Measurements from ENCODE around the gene CCNF. TPM values are rescaled to one million over a fixed set of nuclear protein-coding genes. Genes with fewer than 3 reads are reported as not detected.

The CCNF gene
- total and polyA plus RNA-seq, 4 donors, result 0.88 to 46.3 (median 1.8) TPM

DNA sequence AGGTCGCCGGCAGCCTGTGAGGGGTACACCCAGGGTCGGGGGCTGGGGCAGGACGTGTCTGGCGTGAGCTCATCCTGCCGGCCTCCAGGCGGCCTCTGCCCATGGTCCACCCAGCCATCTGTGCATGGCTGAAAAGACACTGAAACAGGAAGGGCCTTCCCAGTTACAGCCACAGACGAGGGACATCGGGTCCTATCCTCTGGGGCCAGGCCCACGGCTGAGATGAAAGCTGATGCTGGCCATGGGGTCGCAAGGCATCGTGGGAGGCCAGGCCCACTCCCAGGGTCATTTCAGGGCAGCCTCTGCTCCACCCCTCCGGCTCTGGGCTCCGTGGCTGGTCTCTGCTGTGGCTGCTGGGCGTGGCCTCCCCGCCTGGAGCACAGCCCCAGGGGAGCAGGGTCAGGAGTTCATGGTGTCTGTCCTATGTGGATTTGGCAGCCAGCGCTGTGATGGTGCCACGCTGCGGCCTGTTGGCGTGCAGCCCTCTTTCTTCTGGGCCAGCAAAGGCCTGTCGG is 67.9 kb downstream of the CCNF start (continued):
- TF ChIP-seq EGR1 (IDR thresholded peaks at IDR 0.05; ENCODE audit: low read depth in 2 of 2), result no peak
- peak; percentile 84 for TF ChIP-seq SP1 (IDR thresholded peaks at IDR 0.05)
- TF ChIP-seq, protein P1, sequence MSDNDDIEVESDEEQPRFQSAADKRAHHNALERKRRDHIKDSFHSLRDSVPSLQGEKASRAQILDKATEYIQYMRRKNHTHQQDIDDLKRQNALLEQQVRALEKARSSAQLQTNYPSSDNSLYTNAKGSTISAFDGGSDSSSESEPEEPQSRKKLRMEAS (IDR thresholded peaks at IDR 0.05), result no peak
- TF ChIP-seq, protein P2, sequence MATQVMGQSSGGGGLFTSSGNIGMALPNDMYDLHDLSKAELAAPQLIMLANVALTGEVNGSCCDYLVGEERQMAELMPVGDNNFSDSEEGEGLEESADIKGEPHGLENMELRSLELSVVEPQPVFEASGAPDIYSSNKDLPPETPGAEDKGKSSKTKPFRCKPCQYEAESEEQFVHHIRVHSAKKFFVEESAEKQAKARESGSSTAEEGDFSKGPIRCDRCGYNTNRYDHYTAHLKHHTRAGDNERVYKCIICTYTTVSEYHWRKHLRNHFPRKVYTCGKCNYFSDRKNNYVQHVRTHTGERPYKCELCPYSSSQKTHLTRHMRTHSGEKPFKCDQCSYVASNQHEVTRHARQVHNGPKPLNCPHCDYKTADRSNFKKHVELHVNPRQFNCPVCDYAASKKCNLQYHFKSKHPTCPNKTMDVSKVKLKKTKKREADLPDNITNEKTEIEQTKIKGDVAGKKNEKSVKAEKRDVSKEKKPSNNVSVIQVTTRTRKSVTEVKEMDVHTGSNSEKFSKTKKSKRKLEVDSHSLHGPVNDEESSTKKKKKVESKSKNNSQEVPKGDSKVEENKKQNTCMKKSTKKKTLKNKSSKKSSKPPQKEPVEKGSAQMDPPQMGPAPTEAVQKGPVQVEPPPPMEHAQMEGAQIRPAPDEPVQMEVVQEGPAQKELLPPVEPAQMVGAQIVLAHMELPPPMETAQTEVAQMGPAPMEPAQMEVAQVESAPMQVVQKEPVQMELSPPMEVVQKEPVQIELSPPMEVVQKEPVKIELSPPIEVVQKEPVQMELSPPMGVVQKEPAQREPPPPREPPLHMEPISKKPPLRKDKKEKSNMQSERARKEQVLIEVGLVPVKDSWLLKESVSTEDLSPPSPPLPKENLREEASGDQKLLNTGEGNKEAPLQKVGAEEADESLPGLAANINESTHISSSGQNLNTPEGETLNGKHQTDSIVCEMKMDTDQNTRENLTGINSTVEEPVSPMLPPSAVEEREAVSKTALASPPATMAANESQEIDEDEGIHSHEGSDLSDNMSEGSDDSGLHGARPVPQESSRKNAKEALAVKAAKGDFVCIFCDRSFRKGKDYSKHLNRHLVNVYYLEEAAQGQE (IDR thresholded peaks at IDR 0.05), result peak; percentile 17

DNA sequence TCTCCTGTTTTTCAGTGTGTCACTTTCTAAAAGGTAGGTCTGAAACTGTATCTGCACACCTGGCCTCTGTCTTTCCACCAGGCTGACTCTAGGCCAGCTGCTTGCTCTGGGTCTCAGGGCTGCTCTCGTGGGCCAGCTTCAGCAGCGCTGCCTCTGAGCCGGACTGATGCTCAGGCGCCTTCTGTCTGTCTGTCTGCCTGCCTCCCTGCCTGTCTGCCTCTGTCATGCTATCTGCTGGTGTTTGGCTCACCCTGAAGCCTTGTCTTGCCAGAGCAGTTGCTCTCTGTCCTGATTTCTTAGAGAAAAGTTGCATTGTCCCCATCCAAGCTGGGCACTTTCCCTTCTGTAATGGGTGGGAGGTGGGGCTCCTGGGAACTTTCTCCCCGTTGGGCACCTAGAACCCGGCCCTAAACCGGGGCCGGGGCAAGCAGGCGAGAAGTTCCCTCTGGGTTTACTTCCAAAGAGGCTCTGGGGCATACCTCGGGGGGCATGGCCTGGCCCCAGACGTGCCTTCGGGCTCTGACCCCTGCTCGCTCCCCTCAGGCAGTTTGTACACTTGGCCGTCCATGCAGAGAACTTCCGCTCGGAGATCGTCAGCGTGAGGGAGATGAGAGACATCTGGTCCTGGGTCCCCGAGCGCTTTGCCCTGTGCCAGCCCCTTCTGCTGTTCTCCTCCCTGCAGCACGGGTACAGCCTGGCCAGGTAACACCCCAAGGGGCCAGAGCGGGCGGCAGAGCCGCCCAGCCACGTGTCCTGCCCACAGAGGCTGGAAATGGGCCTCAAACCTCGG is 68.6 kb downstream of the CCNF start:
- peaks cover 18 to 49% (median 36%) of the 10 kb centered on the region in 4 donors for H3K4me1 ChIP-seq (ENCODE audit: control insufficient read depth in 4 of 4, insufficient read depth in 4 of 4, low read length in 3 of 4)
- peak overlapping the region; percentile 14 to 48 for H3K27ac ChIP-seq (ENCODE audit: low read depth in 1 of 2, low read length in 2 of 2)
- TF ChIP-seq, protein P1 (IDR thresholded peaks at IDR 0.05), result no peak
- no peak for TF ChIP-seq JUND (IDR thresholded peaks at IDR 0.05)
- TF ChIP-seq, protein P3, sequence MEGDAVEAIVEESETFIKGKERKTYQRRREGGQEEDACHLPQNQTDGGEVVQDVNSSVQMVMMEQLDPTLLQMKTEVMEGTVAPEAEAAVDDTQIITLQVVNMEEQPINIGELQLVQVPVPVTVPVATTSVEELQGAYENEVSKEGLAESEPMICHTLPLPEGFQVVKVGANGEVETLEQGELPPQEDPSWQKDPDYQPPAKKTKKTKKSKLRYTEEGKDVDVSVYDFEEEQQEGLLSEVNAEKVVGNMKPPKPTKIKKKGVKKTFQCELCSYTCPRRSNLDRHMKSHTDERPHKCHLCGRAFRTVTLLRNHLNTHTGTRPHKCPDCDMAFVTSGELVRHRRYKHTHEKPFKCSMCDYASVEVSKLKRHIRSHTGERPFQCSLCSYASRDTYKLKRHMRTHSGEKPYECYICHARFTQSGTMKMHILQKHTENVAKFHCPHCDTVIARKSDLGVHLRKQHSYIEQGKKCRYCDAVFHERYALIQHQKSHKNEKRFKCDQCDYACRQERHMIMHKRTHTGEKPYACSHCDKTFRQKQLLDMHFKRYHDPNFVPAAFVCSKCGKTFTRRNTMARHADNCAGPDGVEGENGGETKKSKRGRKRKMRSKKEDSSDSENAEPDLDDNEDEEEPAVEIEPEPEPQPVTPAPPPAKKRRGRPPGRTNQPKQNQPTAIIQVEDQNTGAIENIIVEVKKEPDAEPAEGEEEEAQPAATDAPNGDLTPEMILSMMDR (IDR thresholded peaks at IDR 0.05; ENCODE audit: low read depth, low read length, missing input control), result no peak
- no peak for TF ChIP-seq RAD21 (IDR thresholded peaks at IDR 0.05)
- TF ChIP-seq FOXA1 (IDR thresholded peaks at IDR 0.05), result no peak
- TF ChIP-seq HNF4A (conservative IDR thresholded peaks at IDR 0.05), result no peak
- TF ChIP-seq, protein P2 (IDR thresholded peaks at IDR 0.05), result no peak
- TF ChIP-seq, protein P4, sequence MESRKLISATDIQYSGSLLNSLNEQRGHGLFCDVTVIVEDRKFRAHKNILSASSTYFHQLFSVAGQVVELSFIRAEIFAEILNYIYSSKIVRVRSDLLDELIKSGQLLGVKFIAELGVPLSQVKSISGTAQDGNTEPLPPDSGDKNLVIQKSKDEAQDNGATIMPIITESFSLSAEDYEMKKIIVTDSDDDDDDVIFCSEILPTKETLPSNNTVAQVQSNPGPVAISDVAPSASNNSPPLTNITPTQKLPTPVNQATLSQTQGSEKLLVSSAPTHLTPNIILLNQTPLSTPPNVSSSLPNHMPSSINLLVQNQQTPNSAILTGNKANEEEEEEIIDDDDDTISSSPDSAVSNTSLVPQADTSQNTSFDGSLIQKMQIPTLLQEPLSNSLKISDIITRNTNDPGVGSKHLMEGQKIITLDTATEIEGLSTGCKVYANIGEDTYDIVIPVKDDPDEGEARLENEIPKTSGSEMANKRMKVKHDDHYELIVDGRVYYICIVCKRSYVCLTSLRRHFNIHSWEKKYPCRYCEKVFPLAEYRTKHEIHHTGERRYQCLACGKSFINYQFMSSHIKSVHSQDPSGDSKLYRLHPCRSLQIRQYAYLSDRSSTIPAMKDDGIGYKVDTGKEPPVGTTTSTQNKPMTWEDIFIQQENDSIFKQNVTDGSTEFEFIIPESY (IDR thresholded peaks at IDR 0.05), result no peak
- no peak for TF ChIP-seq RXRA (IDR thresholded peaks at IDR 0.05)
- no peak for TF ChIP-seq TAF1 (conservative IDR thresholded peaks at IDR 0.05)
- no peak for TF ChIP-seq HNF4G (IDR thresholded peaks at IDR 0.05)
- TF ChIP-seq NR2F2 (IDR thresholded peaks at IDR 0.05), result no peak
- H3K4me3 ChIP-seq (ENCODE audit: low read depth in 1 of 3, low read length in 3 of 3), result no peak overlapping the region
- H3K27me3 ChIP-seq (ENCODE audit: control insufficient read depth in 4 of 4, insufficient read depth in 4 of 4, low read length in 3 of 4), result no peaks in the 10 kb centered on the region
- 78% methylated on average over 26 of the region's 26 CpGs for WGBS
- H3K36me3 ChIP-seq (ENCODE audit: control insufficient read depth in 4 of 4, insufficient read depth in 3 of 4, low read depth in 1 of 4, low read length in 3 of 4), result peaks cover 0 to 9% (median under 1%) of the 10 kb centered on the region in 4 donors
- H3K9ac ChIP-seq (ENCODE audit: low read depth in 1 of 2, low read length in 2 of 2), result peak overlapping the region; percentile 25 to 58
- DNase-seq (ENCODE audit: low spot score), result no peak
- no peaks in the 10 kb centered on the region for H3K9me3 ChIP-seq (ENCODE audit: control insufficient read depth in 4 of 4, low read length in 3 of 4)
